ENCODE measurements around the gene ARHGAP33.

GRCh38 chr19:35789978-35790944 is 14.9 kb downstream of the ARHGAP33 start:
- TF ChIP-seq FOXK2 (IDR thresholded peaks at IDR 0.05) = no peak
- no peak for TF ChIP-seq SMC3 (IDR thresholded peaks at IDR 0.05; ENCODE audit: borderline replicate concordance, low read length)
- TF ChIP-seq TCF7 (IDR thresholded peaks at IDR 0.05; ENCODE audit: borderline replicate concordance) = no peak
- no peak for TF ChIP-seq CBX5 (IDR thresholded peaks at IDR 0.05; ENCODE audit: low read depth)
- TF ChIP-seq, protein P1, sequence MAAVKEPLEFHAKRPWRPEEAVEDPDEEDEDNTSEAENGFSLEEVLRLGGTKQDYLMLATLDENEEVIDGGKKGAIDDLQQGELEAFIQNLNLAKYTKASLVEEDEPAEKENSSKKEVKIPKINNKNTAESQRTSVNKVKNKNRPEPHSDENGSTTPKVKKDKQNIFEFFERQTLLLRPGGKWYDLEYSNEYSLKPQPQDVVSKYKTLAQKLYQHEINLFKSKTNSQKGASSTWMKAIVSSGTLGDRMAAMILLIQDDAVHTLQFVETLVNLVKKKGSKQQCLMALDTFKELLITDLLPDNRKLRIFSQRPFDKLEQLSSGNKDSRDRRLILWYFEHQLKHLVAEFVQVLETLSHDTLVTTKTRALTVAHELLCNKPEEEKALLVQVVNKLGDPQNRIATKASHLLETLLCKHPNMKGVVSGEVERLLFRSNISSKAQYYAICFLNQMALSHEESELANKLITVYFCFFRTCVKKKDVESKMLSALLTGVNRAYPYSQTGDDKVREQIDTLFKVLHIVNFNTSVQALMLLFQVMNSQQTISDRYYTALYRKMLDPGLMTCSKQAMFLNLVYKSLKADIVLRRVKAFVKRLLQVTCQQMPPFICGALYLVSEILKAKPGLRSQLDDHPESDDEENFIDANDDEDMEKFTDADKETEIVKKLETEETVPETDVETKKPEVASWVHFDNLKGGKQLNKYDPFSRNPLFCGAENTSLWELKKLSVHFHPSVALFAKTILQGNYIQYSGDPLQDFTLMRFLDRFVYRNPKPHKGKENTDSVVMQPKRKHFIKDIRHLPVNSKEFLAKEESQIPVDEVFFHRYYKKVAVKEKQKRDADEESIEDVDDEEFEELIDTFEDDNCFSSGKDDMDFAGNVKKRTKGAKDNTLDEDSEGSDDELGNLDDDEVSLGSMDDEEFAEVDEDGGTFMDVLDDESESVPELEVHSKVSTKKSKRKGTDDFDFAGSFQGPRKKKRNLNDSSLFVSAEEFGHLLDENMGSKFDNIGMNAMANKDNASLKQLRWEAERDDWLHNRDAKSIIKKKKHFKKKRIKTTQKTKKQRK (IDR thresholded peaks at IDR 0.05; ENCODE audit: low read depth, low read length) = no peak
- no peak for TF ChIP-seq ZNF24 (IDR thresholded peaks at IDR 0.05)
